K562 (cell line): ENCODE results near the gene NMNAT2. TPM values are rescaled to one million over a fixed set of nuclear protein-coding genes. Genes with fewer than 3 reads are reported as not detected.

ENCODE experiments used
- ATAC-seq: fragments of 200-7000 bp; cut with Tn5 transposase; 3 replicates; pipeline ENCODE4 v1.9.1; 2020; ENCODE audit warnings: moderate library complexity
- BruUV-seq: library from RNA; stranded (reverse); fragments of 400-500 nt; replicated peaks from 2 replicates; lab custom pipeline; 2021; lab: Mats Ljungman, UMichigan
- CTCF ChIA-PET: fragments of 300-600 bp; formaldehyde crosslinking; extraction: SDS; loops from one replicate; lab custom pipeline; 2021; ENCODE audit warnings: low intra/inter-chr PET ratio; lab: Yijun Ruan, JAX
- POLR2A ChIA-PET: fragments of 300-600, 350-650 bp; sonication (Branson Sonifier 250); formaldehyde crosslinking; extraction: SDS; loops from one replicate; lab custom pipeline; 2021; ENCODE audit warnings: antibody characterized with exemption, inconsistent platforms; lab: Yijun Ruan, JAX
- DNase-seq, 4 experiments: peaks; one replicate each; pipeline versions ENCODE4 v3.0.0 to v3.0.0-alpha.2; 2011 to 2018; ENCODE audit warnings: low spot score in 3 of 4, mixed read lengths in 3 of 4; ENCODE audit errors: extremely low read depth in 1 of 4
- FAIRE-seq: peaks from 2 replicates; lab custom pipeline; 2011; peaks lifted over from hg19 to GRCh38; lab: Jason Lieb, UNC
- H2AFZ ChIP-seq: 2 replicates; pipeline ENCODE4 v1.6.0; 2011; ENCODE audit warnings: low read depth, low read length, control low read depth, inconsistent platforms
- H3K27ac ChIP-seq: fragments of 200-600 bp; 3 replicates; pipeline ENCODE4 v1.8.0; 2011; ENCODE audit warnings: low read depth, mild to moderate bottlenecking, control low read depth, inconsistent platforms, low read length, moderate library complexity, mixed read lengths; ENCODE audit errors: extremely low read depth
- H3K27me3 ChIP-seq, 2 experiments: fragments of 300-600 bp in 1 of 2; 2 replicates in 1 of 2; 3 replicates in 1 of 2; pipeline versions ENCODE4 v1.6.0 to v1.8.0; 2011; ENCODE audit warnings: inconsistent platforms in 2 of 2, low read length in 2 of 2, mild to moderate bottlenecking in 1 of 2, mixed read lengths in 1 of 2, moderate library complexity in 1 of 2; ENCODE audit not compliant: control insufficient read depth in 2 of 2, insufficient read depth in 2 of 2
- H3K36me3 ChIP-seq: fragments of 300-600 bp; 3 replicates; pipeline ENCODE4 v1.8.0; 2011; ENCODE audit warnings: mild to moderate bottlenecking, low read length, inconsistent platforms; ENCODE audit not compliant: control insufficient read depth, insufficient read depth
- H3K4me1 ChIP-seq, 2 experiments: fragments of 200-600 bp in 1 of 2; replicated peaks in 1 of 2; 2 replicates in 1 of 2; 3 replicates in 1 of 2; pipeline versions ENCODE4 v1.5.1 to v1.8.0; 2011; ENCODE audit warnings: inconsistent platforms in 2 of 2, low read length in 2 of 2, mild to moderate bottlenecking in 1 of 2, mixed read lengths in 1 of 2, moderate library complexity in 1 of 2; ENCODE audit not compliant: control insufficient read depth in 2 of 2, insufficient read depth in 2 of 2
- H3K4me2 ChIP-seq: 2 replicates; pipeline ENCODE4 v1.6.1; 2011; ENCODE audit warnings: low read length, control low read depth, inconsistent platforms, mixed read lengths; ENCODE audit not compliant: insufficient read depth
- H3K4me3 ChIP-seq: fragments of 200-600 bp; sonication (generic), shearing (Covaris generic); 2 replicates; pipeline ENCODE4 v1.5.1; 2016; ENCODE audit warnings: control low read depth, inconsistent platforms
- H3K79me2 ChIP-seq: fragments of 200-600 bp; 3 replicates; pipeline ENCODE4 v1.8.0; 2011; ENCODE audit warnings: low read length, inconsistent platforms; ENCODE audit not compliant: control insufficient read depth, insufficient read depth
- H3K9ac ChIP-seq, 2 experiments: 2 replicates each; pipeline versions ENCODE4 v1.6.0 to v1.6.1; 2011; ENCODE audit warnings: low read depth in 2 of 2, low read length in 2 of 2, control low read depth in 1 of 2, inconsistent platforms in 1 of 2, mild to moderate bottlenecking in 1 of 2, mixed read lengths in 1 of 2; ENCODE audit not compliant: insufficient read depth in 1 of 2
- H3K9me1 ChIP-seq: one replicate; pipeline ENCODE4 v1.6.0; 2011; ENCODE audit warnings: inconsistent platforms, mild to moderate bottlenecking, low read length, moderate library complexity; ENCODE audit not compliant: control insufficient read depth, insufficient read depth
- H3K9me3 ChIP-seq: replicated peaks from 2 replicates; pipeline ENCODE4 v1.5.1; 2011; ENCODE audit warnings: low read depth, low read length, inconsistent platforms; ENCODE audit not compliant: control insufficient read depth, insufficient read depth
- H4K20me1 ChIP-seq: replicated peaks from 2 replicates; pipeline ENCODE4 v1.6.1; 2011; ENCODE audit warnings: low read length, inconsistent platforms, mixed read lengths; ENCODE audit not compliant: control insufficient read depth, insufficient read depth
- BCLAF1 ChIP-seq, 2 experiments: fragments of 450-650 bp in 1 of 2; IDR thresholded peaks; 2 replicates each; pipeline ENCODE4 v1.6.1; 2011 to 2017; ENCODE audit warnings: low read depth in 2 of 2, antibody characterized with exemption in 1 of 2, borderline replicate concordance in 1 of 2, low read length in 1 of 2, mild to moderate bottlenecking in 1 of 2, mixed read lengths in 1 of 2; ENCODE audit not compliant: control insufficient read depth in 1 of 2
- E2F6 ChIP-seq, 2 experiments: IDR thresholded peaks; 2 replicates each; pipeline ENCODE4 v1.6.1; 2011; ENCODE audit warnings: borderline replicate concordance in 1 of 2, control low read depth in 1 of 2, low read depth in 1 of 2, low read length in 1 of 2, mild to moderate bottlenecking in 1 of 2, mixed read lengths in 1 of 2, moderate library complexity in 1 of 2; ENCODE audit not compliant: insufficient read depth in 1 of 2, insufficient read length in 1 of 2, poor library complexity in 1 of 2, severe bottlenecking in 1 of 2; ENCODE audit errors: extremely low read depth in 1 of 2
- HNRNPUL1 ChIP-seq: fragments of 200-400 bp; formaldehyde crosslinking; IDR thresholded peaks from 2 replicates; pipeline ENCODE4 v1.6.1; 2017; ENCODE audit warnings: low read length
- MXD1 ChIP-seq: fragments of 250-450 bp; sonication (Bioruptor Pico); IDR thresholded peaks from 2 replicates; pipeline ENCODE4 v1.8.0; 2021; ENCODE audit warnings: borderline replicate concordance, mild to moderate bottlenecking, moderate library complexity; ENCODE audit not compliant: poor library complexity, severe bottlenecking
- NFE2 ChIP-seq: IDR thresholded peaks from 2 replicates; pipeline ENCODE4 v1.6.1; 2014; ENCODE audit warnings: antibody characterized with exemption, low read depth
- RBM17 ChIP-seq: fragments of 200-400 bp; formaldehyde crosslinking; IDR thresholded peaks from 2 replicates; pipeline ENCODE4 v1.6.1; 2017; ENCODE audit warnings: low read depth, mild to moderate bottlenecking, low read length, borderline replicate concordance
- SAFB ChIP-seq: fragments of 200-400 bp; formaldehyde crosslinking; IDR thresholded peaks from 2 replicates; pipeline ENCODE4 v1.6.1; 2017; ENCODE audit warnings: low read depth, low read length, borderline replicate concordance
- XRCC3 ChIP-seq: fragments of 450-650 bp; IDR thresholded peaks from 2 replicates; pipeline ENCODE4 v1.6.1; 2017; ENCODE audit warnings: mild to moderate bottlenecking, moderate library complexity
- ZNF507 ChIP-seq: conservative IDR thresholded peaks from 2 replicates; pipeline ENCODE4 v1.6.1; 2017; ENCODE audit warnings: missing genetic modification characterization, missing compliant biosample characterization
- ZSCAN32 ChIP-seq: fragments of 450-650 bp; formaldehyde crosslinking; IDR thresholded peaks from 2 replicates; pipeline ENCODE4 v1.4.0; 2020; ENCODE audit warnings: mild to moderate bottlenecking, moderate library complexity
- WGBS: fragments of 100-300 bp; shearing (Covaris generic); methylation state at CpG from one replicate; pipeline ENCODE4 v1.1.6; 2016; ENCODE audit warnings: low coverage, mixed read lengths; ENCODE audit not compliant: insufficient coverage; ENCODE audit errors: missing lambda C conversion rate; 5-methylcytosine and 5-hydroxymethylcytosine counted together
- in situ Hi-C: fragments of 300-500 bp; cut with MboI; formaldehyde crosslinking; loops from 4 replicates; pipeline ENCODE4 v1.15.0; 2018; ENCODE audit warnings: inconsistent platforms, mixed read lengths
- intact Hi-C: fragments of 100-400 bp; cut with micrococcal nuclease; formaldehyde crosslinking; loops from 2 replicates; pipeline ENCODE4 v1.14.2; 2022
- polyA plus RNA-seq, 8 experiments: library from polyadenylated mRNA; depleted of rRNA in 4 of 8; stranded (reverse) in 5 of 8; unstranded in 3 of 8; fragments of >200 nt; fragmentation: Nextera tagmentation in 2 of 8; fragmentation: Illumina TruSeq in 1 of 8; extraction: Ambion mirVana in 2 of 8; extraction: Trizol in 1 of 8; gene quantifications; 2 replicates each; pipeline versions ENCODE4 v1.2.1 to v1.2.3, GENCODE V29; 2011 to 2014; ENCODE audit warnings: inconsistent platforms in 1 of 8, missing spikeins in 1 of 8
- total RNA-seq, 7 experiments: library from RNA; depleted of rRNA in 6 of 7; stranded (reverse); fragments of >200 nt in 6 of 7; fragmentation: Illumina TruSeq in 2 of 7; extraction: Trizol in 2 of 7; gene quantifications; 2 replicates each; pipeline versions ENCODE4 v1.2.1 to v1.2.3, GENCODE V29; 2011 to 2021; ENCODE audit warnings: low replicate concordance in 1 of 7

Gene NMNAT2
- total and polyA plus RNA-seq, 9 of the 15 experiments (the other 6 are each of a cell fraction or from before 2014, with no cell fraction given): not detected

- BruUV-seq: no TSS peak
- Histone ChIP-seq H3K27ac (no peak overlapping the region), H3K36me3 (no peaks in the 10 kb centered on the region), H3K4me3 (no peak overlapping the region), H3K9ac (no peak overlapping the region), H3K4me1 (no peaks in the 10 kb centered on the region), H3K4me2 (no peak overlapping the region), H3K79me2 (no peaks in the 10 kb centered on the region), H2AFZ (no peak overlapping the region), H3K9me1 (no peaks in the 10 kb centered on the region), H3K27me3 (peaks cover 2 to 10% of the 10 kb centered on the region in 2 experiments; a peak in 3 of 5 replicates), H3K9me3 (no peaks in the 10 kb centered on the region), H4K20me1 (no peaks in the 10 kb centered on the region)
- in situ Hi-C loops (loop anchor here (25.0 kb wide), 1 partner anchor 283 kb away; the partner anchor contains the start of gene SHCBP1L), intact Hi-C loops (no loop called here)
- ChIA-PET CTCF (no interaction called here), POLR2A (interaction anchor here (0.6 to 0.7 kb wide), 2 partner anchors 73 to 140 kb away, joined by 3 read pairs; no protein-coding TSS in a partner anchor)
- no peak for DNase-seq
- FAIRE-seq: no peak
- TF ChIP-seq MXD1: no peak
- no peak for ATAC-seq
- WGBS: 0% methylated on average over 3 of the region's 3 CpGs
Observed at GRCh38 chr1:183245357-183245756, 172.8 kb downstream of the NMNAT2 start.

- CTCF ChIA-PET: no interaction called here
- Histone ChIP-seq H3K27ac (no peak overlapping the region), H3K9me3 (no peaks in the 10 kb centered on the region), H3K9ac (no peak overlapping the region), H3K27me3 (peaks cover 6 to 17% of the 10 kb centered on the region in 2 experiments), H3K79me2 (no peaks in the 10 kb centered on the region), H3K4me1 (no peaks in the 10 kb centered on the region), H3K4me2 (no peak overlapping the region), H3K36me3 (no peaks in the 10 kb centered on the region), H3K9me1 (no peaks in the 10 kb centered on the region), H2AFZ (no peak overlapping the region), H4K20me1 (no peaks in the 10 kb centered on the region), H3K4me3 (no peak overlapping the region)
- POLR2A ChIA-PET: no interaction called here
- TF ChIP-seq BCLAF1 (IDR thresholded peaks at IDR 0.05; ENCODE audit: borderline replicate concordance in 1 of 2, control insufficient read depth in 1 of 2, low read depth in 2 of 2, low read length in 1 of 2): no peak
- TF ChIP-seq RBM17: no peak
- TF ChIP-seq HNRNPUL1: no peak
- no peak for TF ChIP-seq E2F6 (IDR thresholded peaks at IDR 0.05; ENCODE audit: borderline replicate concordance in 1 of 2, extremely low read depth in 1 of 2, insufficient read depth in 1 of 2, insufficient read length in 1 of 2, low read depth in 1 of 2, low read length in 1 of 2, poor library complexity in 1 of 2, severe bottlenecking in 1 of 2)
- TF ChIP-seq NFE2: no peak
- no peak for TF ChIP-seq SAFB
- TF ChIP-seq ZNF507 (tag): no peak
- no peak for TF ChIP-seq XRCC3
- TF ChIP-seq ZSCAN32 (CRISPR knock-in tag): no peak
- intact Hi-C loops: no loop called here
- in situ Hi-C loops: loop anchor here (25.0 kb wide), 1 partner anchor 282 kb away; the partner anchor contains the start of gene SHCBP1L
- 0% methylated on average over 1 of the region's 1 CpG for WGBS
- FAIRE-seq (no peak), DNase-seq (no peak), ATAC-seq (no peak)
- no TSS peak for BruUV-seq
Observed at GRCh38 chr1:183244466-183244865, 173.7 kb downstream of the NMNAT2 start.
